ENCODE measurements around the gene ABHD10.

DNA sequence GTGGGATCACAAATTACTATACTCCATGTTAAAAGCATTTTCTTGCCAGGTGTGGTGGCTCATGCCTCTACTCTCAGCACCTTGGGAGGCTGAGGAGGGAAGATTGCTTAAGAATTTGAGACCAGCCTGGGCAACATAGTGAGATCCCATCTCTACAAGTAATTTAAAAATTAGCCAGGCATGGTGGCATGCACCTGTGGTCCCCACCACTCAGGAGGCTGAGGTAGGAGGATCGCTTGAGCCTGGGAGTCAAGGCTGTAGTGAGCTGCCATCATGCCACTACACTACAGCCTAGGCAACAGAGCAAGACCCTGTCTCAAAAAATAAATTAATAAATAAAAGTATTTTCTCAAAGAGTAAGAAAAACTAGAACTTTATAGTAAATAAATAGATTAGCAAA lies 22.9 kb upstream of the ABHD10 start:
- TF ChIP-seq EZH2 (IDR thresholded peaks at IDR 0.05; ENCODE audit: low read depth) = no peak
- TF ChIP-seq, protein P1, sequence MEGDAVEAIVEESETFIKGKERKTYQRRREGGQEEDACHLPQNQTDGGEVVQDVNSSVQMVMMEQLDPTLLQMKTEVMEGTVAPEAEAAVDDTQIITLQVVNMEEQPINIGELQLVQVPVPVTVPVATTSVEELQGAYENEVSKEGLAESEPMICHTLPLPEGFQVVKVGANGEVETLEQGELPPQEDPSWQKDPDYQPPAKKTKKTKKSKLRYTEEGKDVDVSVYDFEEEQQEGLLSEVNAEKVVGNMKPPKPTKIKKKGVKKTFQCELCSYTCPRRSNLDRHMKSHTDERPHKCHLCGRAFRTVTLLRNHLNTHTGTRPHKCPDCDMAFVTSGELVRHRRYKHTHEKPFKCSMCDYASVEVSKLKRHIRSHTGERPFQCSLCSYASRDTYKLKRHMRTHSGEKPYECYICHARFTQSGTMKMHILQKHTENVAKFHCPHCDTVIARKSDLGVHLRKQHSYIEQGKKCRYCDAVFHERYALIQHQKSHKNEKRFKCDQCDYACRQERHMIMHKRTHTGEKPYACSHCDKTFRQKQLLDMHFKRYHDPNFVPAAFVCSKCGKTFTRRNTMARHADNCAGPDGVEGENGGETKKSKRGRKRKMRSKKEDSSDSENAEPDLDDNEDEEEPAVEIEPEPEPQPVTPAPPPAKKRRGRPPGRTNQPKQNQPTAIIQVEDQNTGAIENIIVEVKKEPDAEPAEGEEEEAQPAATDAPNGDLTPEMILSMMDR (conservative IDR thresholded peaks at IDR 0.05) = no peak; the same call in 1 of the 2 replicates
